IMR-90 (cell line): ENCODE data around the gene STX5. TPM values are rescaled to one million over a fixed set of nuclear protein-coding genes. Genes with fewer than 3 reads are reported as not detected.

Experiments
- ATAC-seq: fragments of 200-7000 bp; cut with Tn5 transposase; 2 replicates; pipeline ENCODE4 v1.9.1; 2020; ENCODE audit warnings: low read depth, mild to moderate bottlenecking, moderate library complexity
- BruUV-seq: library from RNA; stranded (reverse); fragments of 400-500 nt; replicated peaks from 2 replicates; lab custom pipeline; 2021; lab: Mats Ljungman, UMichigan
- CTCF ChIA-PET: fragments of 300-600 bp; formaldehyde crosslinking; extraction: SDS; loops from one replicate; lab custom pipeline; 2021; ENCODE audit warnings: antibody characterized with exemption; lab: Yijun Ruan, JAX
- POLR2A ChIA-PET: fragments of 300-600 bp; sonication (Branson Sonifier 250); formaldehyde crosslinking; loops from one replicate; lab custom pipeline; 2022; ENCODE audit warnings: antibody characterized with exemption; ENCODE audit not compliant: unreplicated experiment; lab: Charles Lee
- DNase-seq: peaks from one replicate; pipeline ENCODE4 v3.0.0; 2013
- H2AFZ ChIP-seq: replicated peaks from 2 replicates; pipeline ENCODE3; 2013; ENCODE audit warnings: low read length, mild to moderate bottlenecking; ENCODE audit not compliant: poor library complexity
- H2AK5ac ChIP-seq: 2 replicates; pipeline ENCODE4 v1.6.1; 2013; ENCODE audit warnings: low read depth, low read length, inconsistent platforms
- H2AK9ac ChIP-seq: replicated peaks from 2 replicates; pipeline ENCODE3; 2013; ENCODE audit warnings: mild to moderate bottlenecking, low read depth, low read length, moderate library complexity; ENCODE audit not compliant: poor library complexity
- H2BK120ac ChIP-seq: 2 replicates; pipeline ENCODE4 v1.6.1; 2013; ENCODE audit warnings: low read depth, low read length, inconsistent platforms
- H2BK15ac ChIP-seq: 3 replicates; pipeline ENCODE4 v1.6.1; 2013; ENCODE audit warnings: low read depth, low read length, inconsistent platforms
- H2BK20ac ChIP-seq: 2 replicates; pipeline ENCODE4 v1.6.1; 2013; ENCODE audit warnings: low read depth, mild to moderate bottlenecking, inconsistent platforms, low read length, moderate library complexity
- H2BK5ac ChIP-seq: 2 replicates; pipeline ENCODE4 v1.6.1; 2013; ENCODE audit warnings: mild to moderate bottlenecking, low read depth, low read length, inconsistent platforms; ENCODE audit not compliant: poor library complexity, severe bottlenecking
- H3K14ac ChIP-seq: replicated peaks from 2 replicates; pipeline ENCODE4 v1.6.1; 2013; ENCODE audit warnings: low read depth, low read length, inconsistent platforms
- H3K18ac ChIP-seq: 2 replicates; pipeline ENCODE4 v1.6.1; 2013; ENCODE audit warnings: low read depth, low read length, control low read depth
- H3K23ac ChIP-seq: 2 replicates; pipeline ENCODE4 v1.6.1; 2013; ENCODE audit warnings: low read depth, low read length, inconsistent platforms
- H3K27ac ChIP-seq: 2 replicates; pipeline ENCODE4 v1.5.1; 2013; ENCODE audit warnings: mild to moderate bottlenecking, control low read depth, low read length; ENCODE audit not compliant: insufficient read depth
- H3K27me3 ChIP-seq: 2 replicates; pipeline ENCODE4 v1.6.1; 2013; ENCODE audit warnings: low read length; ENCODE audit not compliant: control insufficient read depth, insufficient read depth
- H3K36me3 ChIP-seq: 2 replicates; pipeline ENCODE4 v1.6.1; 2013; ENCODE audit warnings: low read length, mixed read lengths; ENCODE audit not compliant: control insufficient read depth, insufficient read depth
- H3K4ac ChIP-seq: 2 replicates; pipeline ENCODE4 v1.6.1; 2013; ENCODE audit warnings: low read depth, low read length, inconsistent platforms
- H3K4me1 ChIP-seq: 2 replicates; pipeline ENCODE4 v1.6.1; 2013; ENCODE audit warnings: low read length, mixed read lengths; ENCODE audit not compliant: control insufficient read depth, insufficient read depth
- H3K4me2 ChIP-seq: 2 replicates; pipeline ENCODE4 v1.6.1; 2013; ENCODE audit warnings: low read depth, mild to moderate bottlenecking, control low read depth, low read length, moderate library complexity
- H3K4me3 ChIP-seq: 2 replicates; pipeline ENCODE4 v1.5.1; 2013; ENCODE audit warnings: low read depth, mild to moderate bottlenecking, control low read depth, low read length, moderate library complexity; ENCODE audit not compliant: insufficient read depth
- H3K56ac ChIP-seq: 2 replicates; pipeline ENCODE4 v1.6.1; 2013; ENCODE audit warnings: low read length, inconsistent platforms; ENCODE audit not compliant: insufficient read depth; ENCODE audit errors: extremely low read depth
- H3K79me1 ChIP-seq, 2 experiments: 2 replicates each; pipeline ENCODE4 v1.6.1; 2013; ENCODE audit warnings: low read length in 2 of 2, inconsistent platforms in 1 of 2, low read depth in 1 of 2
- H3K9ac ChIP-seq: 2 replicates; pipeline ENCODE4 v1.6.1; 2013; ENCODE audit warnings: low read depth, low read length, control low read depth
- H3K9me1 ChIP-seq: 2 replicates; pipeline ENCODE4 v1.6.1; 2013; ENCODE audit warnings: low read length, inconsistent platforms; ENCODE audit not compliant: insufficient read depth
- H3K9me3 ChIP-seq: 2 replicates; pipeline ENCODE4 v1.6.1; 2013; ENCODE audit warnings: low read length; ENCODE audit not compliant: control insufficient read depth, insufficient read depth
- H4K20me1 ChIP-seq: 2 replicates; pipeline ENCODE4 v1.6.1; 2013; ENCODE audit warnings: low read length, inconsistent platforms; ENCODE audit not compliant: insufficient read depth
- H4K5ac ChIP-seq: 2 replicates; pipeline ENCODE4 v1.6.1; 2013; ENCODE audit warnings: mild to moderate bottlenecking, low read depth, low read length, control low read depth
- H4K8ac ChIP-seq, 2 experiments: 2 replicates each; pipeline ENCODE4 v1.6.1; 2013; ENCODE audit warnings: low read depth in 2 of 2, low read length in 2 of 2, control low read depth in 1 of 2, inconsistent platforms in 1 of 2
- H4K91ac ChIP-seq: 2 replicates; pipeline ENCODE4 v1.6.1; 2013; ENCODE audit warnings: low read depth, low read length, inconsistent platforms; ENCODE audit not compliant: insufficient read depth
- BHLHE40 ChIP-seq: fragments of 150-350 bp; IDR thresholded peaks from 2 replicates; pipeline ENCODE4 v1.6.1; 2016; ENCODE audit warnings: mild to moderate bottlenecking, low read depth, low read length
- CEBPB ChIP-seq: IDR thresholded peaks from 2 replicates; pipeline ENCODE4 v1.6.1; 2012; ENCODE audit warnings: low read depth, low read length, improper control_type of control experiment
- CHD1 ChIP-seq: IDR thresholded peaks from 2 replicates; pipeline ENCODE4 v1.6.1; 2012; ENCODE audit warnings: low read depth, low read length, improper control_type of control experiment
- ELK1 ChIP-seq: fragments of 150-350 bp; IDR thresholded peaks from 2 replicates; pipeline ENCODE4 v1.6.1; 2016; ENCODE audit warnings: low read depth, mild to moderate bottlenecking, low read length, moderate library complexity, borderline replicate concordance
- FOS ChIP-seq: fragments of 150-350 bp; IDR thresholded peaks from 2 replicates; pipeline ENCODE4 v1.6.1; 2016; ENCODE audit warnings: low read depth, low read length
- MAFK ChIP-seq: IDR thresholded peaks from 2 replicates; pipeline ENCODE4 v1.6.1; 2012; ENCODE audit warnings: low read depth, low read length, improper control_type of control experiment
- MAZ ChIP-seq: IDR thresholded peaks from 2 replicates; pipeline ENCODE4 v1.6.1; 2012; ENCODE audit warnings: low read depth, mild to moderate bottlenecking, low read length, improper control_type of control experiment, moderate library complexity, borderline replicate concordance
- MXI1 ChIP-seq: IDR thresholded peaks from 2 replicates; pipeline ENCODE4 v1.6.1; 2012; ENCODE audit warnings: low read depth, mild to moderate bottlenecking, low read length, moderate library complexity, borderline replicate concordance
- NFE2L2 ChIP-seq: fragments of 150-350 bp; IDR thresholded peaks from 2 replicates; pipeline ENCODE4 v1.6.1; 2016; ENCODE audit warnings: low read depth, mild to moderate bottlenecking, low read length
- POLR2A ChIP-seq: IDR thresholded peaks from 2 replicates; pipeline ENCODE4 v1.6.1; 2012; ENCODE audit warnings: mild to moderate bottlenecking, low read depth, low read length
- RAD21 ChIP-seq: IDR thresholded peaks from 2 replicates; pipeline ENCODE4 v1.6.1; 2012; ENCODE audit warnings: low read length, improper control_type of control experiment
- RCOR1 ChIP-seq: IDR thresholded peaks from 2 replicates; pipeline ENCODE4 v1.6.1; 2012; ENCODE audit warnings: mild to moderate bottlenecking, low read length, improper control_type of control experiment; ENCODE audit not compliant: insufficient replicate concordance
- RFX5 ChIP-seq: IDR thresholded peaks from 2 replicates; pipeline ENCODE4 v1.8.0; 2012; ENCODE audit warnings: low read depth, mild to moderate bottlenecking, low read length, moderate library complexity
- SMC3 ChIP-seq: fragments of 150-350 bp; IDR thresholded peaks from 2 replicates; pipeline ENCODE4 v1.6.1; 2016; ENCODE audit warnings: low read depth, mild to moderate bottlenecking, antibody characterized with exemption, low read length, moderate library complexity
- WGBS, 2 experiments: methylation state at CpG; one replicate each; pipeline versions ENCODE4 v1.1.5 to v1.1.7; 2013; ENCODE audit warnings: missing lambda C conversion rate in 2 of 2; ENCODE audit not compliant: insufficient read length in 1 of 2; ENCODE audit errors: extremely low coverage in 2 of 2; 5-methylcytosine and 5-hydroxymethylcytosine counted together
- dilution Hi-C: fragments of 300-500 bp; cut with HindIII; formaldehyde crosslinking; loops from one replicate; pipeline ENCODE4 v1.14.3; 2018; ENCODE audit warnings: low sequenced_read_pairs; ENCODE audit not compliant: unreplicated experiment
- in situ Hi-C: fragments of 300-500 bp; cut with MboI; formaldehyde crosslinking; loops from 3 replicates; pipeline ENCODE4 v1.14.3; 2019; ENCODE audit warnings: low sequenced_read_pairs, inconsistent platforms, mixed read lengths
- intact Hi-C: fragments of 100-400 bp; cut with micrococcal nuclease; formaldehyde crosslinking; loops from 2 replicates; pipeline ENCODE4 v1.10.0; 2022
- polyA plus RNA-seq, 3 experiments: library from polyadenylated mRNA; depleted of rRNA; stranded (reverse); fragments of >200 nt; gene quantifications; 2 replicates each; pipeline ENCODE4 v1.2.3, GENCODE V29; 2012; ENCODE audit warnings: low replicate concordance in 1 of 3
- total RNA-seq: library from RNA; depleted of rRNA; stranded (reverse); fragments of >200 nt; gene quantifications from 2 replicates; pipeline ENCODE4 v1.2.3, GENCODE V29; 2012
- TF ChIP-seq, protein P1 (sequence below): conservative IDR thresholded peaks from 2 replicates; pipeline ENCODE4 v1.5.1; 2012; ENCODE audit warnings: mild to moderate bottlenecking, low read depth, low read length, improper control_type of control experiment

STX5 gene
- total and polyA plus RNA-seq, 2 of the 4 experiments (the other 2 are of a cell fraction), result 43.1 to 49.5 TPM

GRCh38 chr11:62789576-62789975 is 42.3 kb downstream of the STX5 start (continued):
- no peak for TF ChIP-seq POLR2A
- TF ChIP-seq BHLHE40, result no peak
- no peak for TF ChIP-seq CHD1

GRCh38 chr11:62788991-62789390 is 42.9 kb downstream of the STX5 start:
- Histone ChIP-seq H4K20me1 (peaks cover 12% of the 10 kb centered on the region), H2BK15ac (no peak overlapping the region), H3K27me3 (no peaks in the 10 kb centered on the region), H3K9me1 (no peaks in the 10 kb centered on the region), H3K4me3 (no peak overlapping the region), H3K14ac (no peak overlapping the region), H2BK20ac (no peak overlapping the region), H3K27ac (no peak overlapping the region), H3K56ac (no peak overlapping the region), H3K4me1 (peaks cover 14% of the 10 kb centered on the region), H4K8ac (0 out of 4 replicates have a peak overlapping the region, but pooled peaks of 1 of the 2 experiments have one; percentile 9), H2BK120ac (no peak overlapping the region), H4K91ac (no peak overlapping the region), H3K79me1 (peaks cover 15 to 40% of the 10 kb centered on the region in 2 experiments; a peak in 3 of 4 replicates), H2AK5ac (no peak overlapping the region; the same call in 1 of the 2 replicates), H3K23ac (peak overlapping the region; percentile 52), H2BK5ac (no peak overlapping the region), H3K4ac (no peak overlapping the region), H4K5ac (no peak overlapping the region), H2AFZ (no peak overlapping the region), H3K18ac (no peak overlapping the region), H3K36me3 (peaks cover 27% of the 10 kb centered on the region), H3K9ac (no peak overlapping the region), H3K4me2 (no peak overlapping the region), H2AK9ac (no peak overlapping the region), H3K9me3 (no peaks in the 10 kb centered on the region)
- DNase-seq (no peak), ATAC-seq (no peak)
- CTCF ChIA-PET, result no interaction called here
- in situ Hi-C loops (no loop called here), dilution Hi-C loops (no loop called here), intact Hi-C loops (loop anchor here (5.0 kb wide), 1 partner anchor 93 kb away; the partner anchor contains the start of gene SLC3A2)
- no TSS peak for BruUV-seq
- WGBS, 2 experiments, result no CpG with 5 or more reads among the region's 5 CpGs
- POLR2A ChIA-PET, result interaction anchor here (0.5 kb wide), 1 partner anchor 43 kb away, joined by 14 read pairs; the partner anchor contains the start of gene STX5
- no peak for TF ChIP-seq RFX5
- no peak for TF ChIP-seq POLR2A
- no peak for TF ChIP-seq BHLHE40
- no peak for TF ChIP-seq MAZ
- TF ChIP-seq FOS, result no peak
- TF ChIP-seq NFE2L2, result no peak
- TF ChIP-seq CHD1, result no peak
- TF ChIP-seq SMC3, result no peak
- no peak for TF ChIP-seq MAFK
- TF ChIP-seq, protein P1, sequence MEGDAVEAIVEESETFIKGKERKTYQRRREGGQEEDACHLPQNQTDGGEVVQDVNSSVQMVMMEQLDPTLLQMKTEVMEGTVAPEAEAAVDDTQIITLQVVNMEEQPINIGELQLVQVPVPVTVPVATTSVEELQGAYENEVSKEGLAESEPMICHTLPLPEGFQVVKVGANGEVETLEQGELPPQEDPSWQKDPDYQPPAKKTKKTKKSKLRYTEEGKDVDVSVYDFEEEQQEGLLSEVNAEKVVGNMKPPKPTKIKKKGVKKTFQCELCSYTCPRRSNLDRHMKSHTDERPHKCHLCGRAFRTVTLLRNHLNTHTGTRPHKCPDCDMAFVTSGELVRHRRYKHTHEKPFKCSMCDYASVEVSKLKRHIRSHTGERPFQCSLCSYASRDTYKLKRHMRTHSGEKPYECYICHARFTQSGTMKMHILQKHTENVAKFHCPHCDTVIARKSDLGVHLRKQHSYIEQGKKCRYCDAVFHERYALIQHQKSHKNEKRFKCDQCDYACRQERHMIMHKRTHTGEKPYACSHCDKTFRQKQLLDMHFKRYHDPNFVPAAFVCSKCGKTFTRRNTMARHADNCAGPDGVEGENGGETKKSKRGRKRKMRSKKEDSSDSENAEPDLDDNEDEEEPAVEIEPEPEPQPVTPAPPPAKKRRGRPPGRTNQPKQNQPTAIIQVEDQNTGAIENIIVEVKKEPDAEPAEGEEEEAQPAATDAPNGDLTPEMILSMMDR, result no peak
- TF ChIP-seq RCOR1, result no peak
- TF ChIP-seq MXI1, result no peak
- no peak for TF ChIP-seq ELK1
- TF ChIP-seq RAD21, result no peak
- TF ChIP-seq CEBPB, result no peak
